T follicular helper cell (primary cell): ENCODE data around the gene METTL5.
A peak's percentile ranks its signal among the peaks of the same experiment; 100 is the strongest.
"Not testable (repeated sequence)": the region's sequence is repeated elsewhere in the genome, so short reads cannot be mapped to it uniquely, and the experiment has no call there.

ENCODE experiments used
- DNase-seq: peaks from one replicate; pipeline ENCODE4 v3.0.0-alpha.2; 2020; ENCODE audit warnings: low read depth

The METTL5 gene

GRCh38 chr2:169834401-169834800 lies 9.7 kb upstream of the METTL5 start:
- no peak for DNase-seq

GRCh38 chr2:169828141-169828811 lies 3.6 kb upstream of the METTL5 start:
- no peak for DNase-seq

GRCh38 chr2:169827272-169828140 lies 2.8 kb upstream of the METTL5 start, which contains the start of gene UBR3:
Gene UBR3 (plus strand): TSS chr2:169827454. CDS start chr2:169827508, 54 bp downstream.
- peak; percentile 87 for DNase-seq

GRCh38 chr2:169823996-169824372 lies 721 bp downstream of the METTL5 start:
- DNase-seq: no peak

- no peak for DNase-seq
These were observed 1.8 kb downstream of the METTL5 start for GRCh38 chr2:169822785-169823392.

GRCh38 chr2:169822036-169822435 lies 2.7 kb downstream of the METTL5 start:
- DNase-seq: no peak

- DNase-seq: not testable (repeated sequence)
These were observed 4.6 kb downstream of the METTL5 start for GRCh38 chr2:169820101-169820500.

- DNase-seq: no peak
These were observed 5.6 kb downstream of the METTL5 start for GRCh38 chr2:169819106-169819505.

GRCh38 chr2:169818241-169818640 lies 6.5 kb downstream of the METTL5 start:
- no peak for DNase-seq

- DNase-seq: not testable (repeated sequence)
These were observed 7.3 kb downstream of the METTL5 start for GRCh38 chr2:169817369-169817768.

GRCh38 chr2:169816961-169817360 lies 7.7 kb downstream of the METTL5 start:
- not testable (repeated sequence) for DNase-seq

- no peak for DNase-seq
These were observed 8.9 kb downstream of the METTL5 start for GRCh38 chr2:169815849-169816248.

- DNase-seq: no peak
These were observed 16.5 kb downstream of the METTL5 start for GRCh38 chr2:169808221-169808620.

- no peak for DNase-seq
These were observed 18.1 kb downstream of the METTL5 start for GRCh38 chr2:169806586-169806985.

- DNase-seq: no peak
These were observed 21.2 kb downstream of the METTL5 start for GRCh38 chr2:169803480-169803879.

GRCh38 chr2:169798718-169799592 lies 25.8 kb downstream of the METTL5 start, which contains the start of gene SSB:
Gene SSB (plus strand): TSS chr2:169798871. CDS start chr2:169800961, 2,090 bp downstream.
- peak; percentile 84 for DNase-seq

GRCh38 chr2:169798397-169798717 lies 26.3 kb downstream of the METTL5 start:
- DNase-seq: no peak

- DNase-seq: no peak
These were observed 27.1 kb downstream of the METTL5 start for GRCh38 chr2:169797601-169798000.

- DNase-seq: no peak
These were observed 28.3 kb downstream of the METTL5 start for GRCh38 chr2:169796441-169796840.

- DNase-seq: no peak
These were observed 29.5 kb downstream of the METTL5 start for GRCh38 chr2:169795181-169795580.

- DNase-seq: no peak
These were observed 34.1 kb downstream of the METTL5 start for GRCh38 chr2:169790581-169790980.

- no peak for DNase-seq
These were observed 42.2 kb downstream of the METTL5 start for GRCh38 chr2:169782513-169782912.
